RPMI7951 (cell line): ENCODE results near the gene ASCC3. TPM values are rescaled to one million over a fixed set of nuclear protein-coding genes. Genes with fewer than 3 reads are reported as not detected.
"Not testable (repeated sequence)": the region's sequence is repeated elsewhere in the genome, so short reads cannot be mapped to it uniquely, and the experiment has no call there.

Source experiments
- DNase-seq: peaks from one replicate; pipeline ENCODE4 v3.0.0-alpha.2; 2012; ENCODE audit warnings: low read depth
- total RNA-seq: library from RNA; depleted of rRNA; stranded (reverse); fragments of >200 nt; shearing (Covaris generic); gene quantifications from 2 replicates; pipeline ENCODE4 v1.2.3, GENCODE V29; 2014

Gene ASCC3
- total RNA-seq, 1 experiment from 2014 or later = 40.7 TPM

DNA sequence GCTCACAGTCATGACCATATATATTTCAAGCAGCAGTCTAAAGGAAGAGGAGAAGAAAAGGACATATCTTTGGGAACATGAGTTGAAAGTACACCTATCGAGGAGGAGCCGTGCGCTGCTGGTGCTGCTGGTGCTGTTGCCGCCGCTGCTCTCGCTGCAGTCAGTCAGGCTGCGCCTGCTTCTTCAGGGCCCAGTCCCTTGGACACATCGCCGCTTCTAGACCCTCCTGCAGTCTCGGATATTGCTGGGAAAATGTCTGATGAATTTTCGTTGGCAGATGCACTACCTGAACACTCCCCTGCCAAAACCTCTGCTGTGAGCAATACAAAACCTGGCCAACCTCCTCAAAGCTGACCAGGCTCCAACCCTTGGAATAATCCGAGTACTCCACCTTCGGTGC, 8.2 kb upstream of the ASCC3 start:
- no peak for DNase-seq

DNA sequence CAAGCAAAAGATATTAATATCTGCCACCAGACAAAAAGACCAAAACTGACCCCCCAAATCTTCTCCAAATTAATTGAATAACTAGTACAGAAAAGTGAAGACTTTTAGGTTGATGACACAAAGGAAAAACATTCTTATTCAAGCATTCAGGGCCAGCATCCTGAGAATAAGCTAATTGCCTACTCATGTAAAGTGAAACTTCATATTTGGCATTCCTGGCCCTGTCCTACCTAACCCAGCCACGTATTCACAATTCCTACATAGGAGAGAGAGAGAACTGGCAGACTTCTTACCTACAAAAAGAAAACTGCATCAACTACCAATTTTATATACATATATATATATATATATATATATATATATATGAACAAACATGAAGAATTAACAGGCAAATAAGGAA, 4.9 kb upstream of the ASCC3 start:
- no peak for DNase-seq

DNA sequence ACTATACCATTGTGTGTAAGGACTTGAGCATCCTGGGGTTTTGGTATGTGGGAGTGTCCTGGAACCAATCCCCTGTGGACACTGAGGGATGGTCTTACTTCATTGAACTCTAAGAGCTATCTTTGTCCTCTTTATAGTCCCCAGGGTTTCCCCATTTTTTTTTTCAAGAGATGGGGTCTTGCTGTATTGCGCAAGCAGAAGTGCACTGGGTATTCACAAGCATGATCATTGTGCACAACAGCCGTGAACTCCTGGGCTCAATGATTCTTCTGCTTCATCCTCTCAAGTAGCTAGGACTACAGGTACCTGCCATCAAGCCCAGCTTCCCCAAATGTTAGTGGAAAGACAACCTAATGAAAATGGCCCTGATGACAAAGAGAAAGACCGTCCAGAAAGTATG, 2.2 kb upstream of the ASCC3 start:
- DNase-seq = no peak

DNA sequence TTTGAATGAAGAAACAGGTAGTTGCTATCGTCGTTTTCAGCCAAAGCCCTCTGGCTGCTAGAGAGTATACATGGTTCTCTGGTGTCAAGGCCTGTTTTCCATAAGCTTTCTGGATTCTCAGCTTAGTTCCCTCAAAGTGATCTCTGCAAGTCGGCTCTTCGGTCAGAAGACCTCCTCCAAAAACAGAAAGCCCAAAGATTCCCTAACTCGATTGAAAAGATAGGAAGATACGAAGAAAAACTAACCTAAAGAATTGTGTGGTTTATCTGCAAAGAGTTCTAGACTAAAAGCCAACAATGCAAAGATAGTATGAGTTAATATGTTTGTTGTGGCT, 545 bp upstream of the ASCC3 start:
- DNase-seq = no peak

DNA sequence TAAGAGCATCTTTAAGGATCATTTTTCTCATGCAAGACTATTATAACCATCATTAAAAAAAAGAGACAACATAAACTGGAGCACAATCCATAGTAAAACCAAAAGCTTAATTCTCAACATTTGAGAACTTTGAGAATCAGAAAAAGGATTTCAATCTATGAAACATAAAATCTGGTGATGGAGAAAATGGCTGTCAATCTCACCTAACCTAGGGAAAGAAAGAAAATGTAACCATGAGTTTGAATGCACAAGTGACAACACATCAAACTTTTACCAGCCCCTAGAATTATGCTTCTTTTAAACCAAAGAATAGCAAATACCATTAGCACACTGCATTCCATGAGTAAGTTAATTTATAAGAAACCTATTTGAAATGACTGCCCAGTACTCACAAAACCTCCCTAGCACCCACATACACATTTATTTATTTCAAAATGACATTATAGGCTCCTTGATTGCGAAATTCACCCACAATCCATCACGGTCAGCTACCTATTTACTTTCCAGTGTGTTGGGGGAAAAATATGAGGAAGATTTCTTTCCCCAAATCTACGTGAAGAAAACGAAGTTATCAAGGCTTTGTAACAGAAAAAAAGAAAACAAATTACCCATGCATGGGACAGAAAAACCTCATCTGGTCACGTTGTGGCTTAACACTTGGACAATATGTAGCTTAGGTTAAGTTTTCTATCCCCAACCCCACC, 828 bp downstream of the ASCC3 start:
- DNase-seq = peak; percentile 14

DNA sequence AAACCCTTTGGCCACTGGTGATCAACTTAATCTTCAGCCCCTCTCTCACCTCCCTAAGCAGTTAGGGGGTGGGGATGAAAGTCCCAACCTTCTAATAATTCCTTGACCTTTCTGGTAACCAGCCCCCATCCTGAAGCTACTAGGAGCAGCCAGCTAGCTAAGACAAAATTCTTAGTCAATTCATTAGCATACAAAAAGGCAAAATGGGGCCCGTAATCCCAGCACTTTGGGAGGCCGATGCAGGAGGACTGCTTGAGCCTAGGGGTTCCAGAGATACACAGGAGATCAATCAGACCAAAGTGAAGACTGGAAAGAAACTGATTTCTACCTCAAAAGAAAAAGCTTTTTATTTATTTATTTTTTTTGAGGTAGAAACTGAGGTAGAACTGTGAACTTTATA, 1.8 kb downstream of the ASCC3 start:
- DNase-seq = no peak

DNA sequence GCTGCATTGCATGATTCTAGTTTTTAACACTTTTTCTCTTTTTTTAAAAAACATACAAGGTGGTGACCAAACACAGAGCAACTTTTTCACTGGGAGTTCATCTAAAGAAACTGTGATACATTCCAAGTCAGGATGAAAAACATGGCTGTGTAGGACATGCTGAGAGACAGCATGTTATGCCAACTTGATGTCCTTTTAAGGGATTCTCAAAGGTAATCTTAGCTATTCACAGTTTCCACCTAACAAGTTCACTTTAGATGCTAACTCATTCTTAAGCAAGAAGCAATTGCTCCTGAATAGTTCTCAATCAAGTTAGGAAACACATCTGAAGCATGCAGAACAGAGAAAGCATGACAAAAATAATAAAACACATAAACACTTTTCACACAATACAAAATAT, 3.3 kb downstream of the ASCC3 start:
- DNase-seq = no peak

DNA sequence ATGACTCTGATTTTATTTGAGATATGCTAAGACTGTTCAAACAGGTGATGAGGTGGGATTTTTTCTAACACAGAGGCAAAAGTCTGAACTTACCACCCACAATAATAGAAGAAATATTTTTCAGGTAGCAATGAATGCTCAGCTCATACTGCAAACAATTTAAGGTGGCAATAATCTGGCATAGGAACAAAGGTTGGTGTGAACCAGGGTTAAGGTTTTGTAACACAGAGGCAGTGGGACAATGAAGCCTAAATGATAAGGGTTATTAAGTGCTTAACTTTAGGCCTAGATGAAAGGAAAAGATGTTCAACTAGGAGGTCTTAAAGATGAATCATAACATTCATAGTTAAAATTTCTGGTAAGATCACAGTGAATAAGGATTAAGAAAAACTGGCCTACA, 4.9 kb downstream of the ASCC3 start:
- DNase-seq = no peak

DNA sequence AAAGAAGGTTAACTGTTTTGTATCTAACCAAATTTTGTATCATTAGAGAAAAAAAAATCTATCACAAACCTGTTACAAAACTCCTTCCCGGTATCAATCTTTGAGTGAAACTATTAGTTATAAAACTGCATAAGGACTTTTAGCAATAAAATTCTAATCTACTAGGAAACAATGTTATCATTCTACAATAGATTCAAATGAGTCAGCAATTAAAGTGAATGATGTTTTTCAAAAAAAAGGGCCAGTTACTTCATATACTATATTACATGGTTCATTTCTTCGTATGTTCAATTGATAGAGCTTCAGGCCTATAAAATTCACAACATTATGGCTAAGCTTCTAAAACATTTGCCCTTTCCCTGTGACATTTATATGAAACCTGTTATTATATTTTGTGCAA, 15.6 kb downstream of the ASCC3 start:
- DNase-seq = no peak

DNA sequence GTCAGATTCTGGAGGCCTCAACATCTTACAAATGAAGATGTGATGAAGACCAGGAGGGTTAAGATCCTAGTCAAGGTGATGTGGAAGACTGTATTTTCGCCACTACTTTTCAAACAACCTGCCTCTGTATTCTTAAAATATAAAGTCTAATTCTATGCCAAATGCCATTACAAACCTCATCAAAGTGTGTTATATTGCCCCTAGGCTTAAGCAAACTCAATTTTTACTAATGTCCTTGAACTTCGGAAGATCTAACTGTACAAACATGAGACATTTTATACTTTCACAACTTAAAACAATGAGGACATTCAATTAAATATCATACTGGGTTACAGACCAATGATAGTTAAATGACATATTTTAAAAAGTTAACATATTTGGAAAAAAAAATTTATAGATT, 19.1 kb downstream of the ASCC3 start:
- no peak for DNase-seq

DNA sequence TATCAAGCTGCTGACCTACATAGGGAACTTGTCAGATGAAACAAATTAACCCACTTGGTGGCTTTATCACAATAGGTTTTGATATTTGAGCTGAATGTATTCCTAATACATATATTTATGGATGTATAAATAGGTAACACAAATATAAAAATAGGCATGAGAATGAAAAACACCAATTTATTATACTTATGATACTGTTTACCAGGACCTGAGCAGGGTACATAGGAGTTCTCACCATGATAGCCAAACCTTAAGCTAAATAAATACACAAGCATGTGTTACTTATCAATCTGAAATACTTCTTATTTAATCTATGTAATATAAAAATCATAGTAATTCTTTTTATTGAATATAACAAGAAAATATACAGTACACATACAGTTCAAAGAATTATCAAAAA, 25.0 kb downstream of the ASCC3 start:
- no peak for DNase-seq

DNA sequence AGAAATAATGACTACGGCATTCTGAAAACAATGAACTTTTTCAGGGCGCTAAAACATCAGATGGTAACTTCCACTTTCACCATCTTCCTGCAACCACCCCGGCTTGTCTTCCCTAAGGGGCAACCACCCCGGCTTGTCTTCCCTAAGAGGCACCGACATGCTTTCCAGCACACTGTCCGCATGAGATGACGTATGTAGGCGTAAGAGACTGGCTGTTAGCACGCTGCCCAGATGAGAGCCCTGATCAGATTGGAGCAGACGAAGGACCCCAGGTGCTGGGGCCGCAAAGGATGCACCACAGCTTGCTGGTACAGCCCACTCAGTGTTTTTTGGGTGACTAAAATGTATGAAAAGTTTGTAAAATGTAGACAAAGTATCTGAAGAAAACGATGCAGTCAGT, 29.3 kb downstream of the ASCC3 start:
- no peak for DNase-seq

DNA sequence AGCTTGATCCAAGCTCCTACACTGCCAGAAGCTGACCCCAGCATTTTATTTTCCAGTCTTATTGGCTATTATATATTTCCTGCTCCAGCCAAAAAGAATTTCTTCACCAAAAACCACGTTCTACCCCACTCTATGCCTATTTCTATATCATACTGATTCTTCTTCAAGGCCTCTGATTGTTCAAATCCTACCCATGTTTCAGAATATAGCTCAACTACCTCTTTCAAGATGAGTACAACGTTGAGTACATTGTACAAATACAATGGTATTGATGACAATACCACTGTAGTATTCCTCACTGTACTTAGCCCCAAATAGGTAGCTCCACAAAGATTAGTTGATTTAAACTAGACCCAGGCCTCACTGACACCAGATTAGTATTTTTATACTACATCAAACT, 31.0 kb downstream of the ASCC3 start:
- DNase-seq = no peak

DNA sequence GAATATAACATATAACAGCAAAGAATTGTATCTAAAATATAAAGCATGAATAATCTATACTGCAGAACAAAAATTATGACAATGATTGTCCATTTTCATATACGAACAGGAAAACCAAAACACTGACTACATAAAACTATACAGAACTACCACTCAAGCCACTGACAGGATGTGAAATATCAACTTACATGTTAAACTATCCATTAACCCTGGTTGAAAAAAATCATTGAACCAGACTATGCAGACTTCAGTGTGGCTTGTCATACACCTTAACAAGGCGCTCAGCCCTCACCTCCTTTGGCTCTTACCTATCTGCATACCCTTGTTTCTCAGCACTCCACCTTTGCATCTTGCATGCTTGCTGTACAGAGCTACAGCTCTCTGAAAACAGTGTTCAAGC, 34.9 kb downstream of the ASCC3 start:
- DNase-seq = no peak

DNA sequence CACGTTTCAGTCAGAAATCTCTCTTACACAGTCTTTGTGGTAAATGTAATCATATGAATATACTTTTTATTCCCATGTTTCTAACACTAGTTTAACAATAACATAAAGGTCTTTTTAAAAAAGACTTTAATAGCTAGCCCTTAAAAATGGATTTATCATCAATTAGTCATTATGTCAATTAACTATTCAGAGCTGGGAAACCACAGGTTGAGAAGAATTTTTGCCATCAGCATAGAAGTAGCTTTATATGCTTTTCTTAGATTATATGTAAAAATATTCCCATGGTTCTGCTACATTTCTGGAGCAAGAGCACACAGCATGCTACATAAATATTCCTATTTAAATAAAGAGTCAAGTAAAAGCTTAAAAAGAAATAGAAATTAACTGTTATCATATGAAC, 35.5 kb downstream of the ASCC3 start:
- DNase-seq = no peak

DNA sequence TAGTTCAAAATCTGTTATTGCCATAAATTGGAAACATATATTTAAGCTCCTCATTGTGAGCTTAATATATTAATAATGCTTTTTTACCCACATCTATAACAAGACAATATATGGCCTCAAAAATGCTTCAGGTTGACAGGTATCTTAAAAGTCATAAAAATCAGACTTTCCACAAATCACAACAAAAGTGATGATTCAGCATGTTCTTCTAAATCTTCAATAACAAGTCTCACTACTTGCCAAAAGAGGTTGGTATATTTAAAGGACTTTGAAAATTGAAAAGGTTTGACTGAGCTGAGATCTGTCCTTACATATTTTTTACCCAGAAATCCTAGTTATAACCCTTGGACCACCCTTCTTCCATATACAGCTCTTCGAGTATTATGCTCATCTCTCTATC, 41.7 kb downstream of the ASCC3 start:
- no peak for DNase-seq

DNA sequence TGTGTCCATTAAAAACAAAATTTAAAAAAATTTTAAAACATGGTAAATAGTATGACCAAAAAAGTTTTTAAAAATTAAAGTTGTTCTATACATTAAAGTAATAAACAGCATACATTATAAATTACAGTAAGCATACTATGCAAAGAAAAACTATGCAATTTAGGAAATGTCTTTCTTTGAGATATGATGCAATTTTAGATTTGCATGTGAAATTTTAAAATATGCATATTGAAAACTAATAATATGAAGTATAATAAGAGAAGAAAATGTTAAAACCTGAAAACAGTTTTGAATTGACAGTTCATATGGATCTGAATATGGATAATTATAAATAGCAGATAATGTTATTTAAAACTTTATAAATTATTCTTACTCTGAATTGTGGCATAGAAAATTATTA, 43.1 kb downstream of the ASCC3 start:
- no peak for DNase-seq

DNA sequence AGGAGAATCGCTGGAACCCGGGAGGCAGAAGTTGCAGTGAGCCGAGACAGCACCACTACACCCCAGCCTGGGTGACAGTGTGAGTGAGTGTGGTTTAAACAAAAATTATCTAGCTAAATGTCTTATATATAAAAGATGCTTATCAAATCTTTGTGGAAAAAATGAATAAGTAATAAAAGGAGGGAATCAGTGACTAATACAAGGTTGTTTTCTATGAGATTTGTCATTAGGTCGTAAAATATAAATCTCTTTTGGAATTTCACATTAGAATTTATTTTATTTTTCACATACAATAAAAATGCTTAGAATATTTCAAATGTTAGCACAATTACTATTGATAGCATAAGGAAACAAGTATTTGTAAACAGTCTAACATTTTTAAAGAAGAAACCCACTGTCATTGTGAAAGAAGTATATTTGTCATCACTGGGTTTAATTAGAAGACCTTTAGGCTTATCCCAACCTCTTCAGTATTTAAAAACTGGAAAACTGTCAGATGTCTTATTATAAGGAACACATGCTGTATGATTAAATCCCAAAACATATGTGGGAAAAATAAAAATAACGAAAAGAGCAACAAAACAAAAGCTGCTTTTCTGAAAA, 47.1 kb downstream of the ASCC3 start:
- DNase-seq = no peak

DNA sequence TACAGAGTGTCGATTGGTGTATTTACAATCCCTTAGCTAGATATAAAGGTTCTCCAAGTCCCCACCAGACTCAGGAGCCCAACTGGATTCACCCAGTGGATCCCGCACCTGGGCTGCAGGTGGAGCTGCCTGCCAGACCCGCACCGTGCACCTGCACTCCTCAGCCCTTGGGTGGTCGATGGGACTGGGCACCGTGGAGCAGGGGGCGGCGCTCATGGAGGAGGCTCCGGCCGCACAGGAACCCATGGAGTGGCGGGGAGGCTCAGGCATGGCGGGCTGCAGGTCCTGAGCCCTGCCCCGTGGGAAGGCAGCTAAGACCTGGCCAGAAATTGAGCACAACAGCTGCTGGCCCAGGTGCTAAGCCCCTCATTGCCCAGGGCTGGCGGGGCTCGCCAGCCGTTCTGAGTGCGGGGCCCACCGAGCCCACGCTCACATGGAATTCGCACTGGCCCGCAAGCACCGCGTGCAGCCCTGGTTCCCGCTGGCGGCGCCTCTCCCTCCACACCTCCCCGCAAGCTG, 52.0 kb downstream of the ASCC3 start:
- not testable (repeated sequence) for DNase-seq

DNA sequence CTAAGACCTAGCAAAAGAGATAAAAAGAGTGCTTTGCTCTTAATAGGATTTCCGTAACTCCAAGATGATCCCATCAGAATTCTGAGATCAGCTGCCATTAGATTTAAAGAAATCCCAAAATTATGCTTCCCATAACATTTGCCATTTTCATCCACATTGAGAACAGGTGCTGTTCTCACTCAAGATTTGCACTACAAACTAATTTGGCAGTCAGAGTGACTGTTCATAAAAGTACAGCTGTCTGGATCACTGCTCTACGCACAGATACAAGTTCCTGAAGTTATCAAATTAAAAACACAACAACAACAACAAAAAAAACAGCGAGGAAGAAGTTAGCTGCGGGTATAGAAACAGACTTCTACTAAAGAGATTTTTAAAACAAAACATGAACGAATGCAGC, 58.1 kb downstream of the ASCC3 start:
- DNase-seq = no peak

DNA sequence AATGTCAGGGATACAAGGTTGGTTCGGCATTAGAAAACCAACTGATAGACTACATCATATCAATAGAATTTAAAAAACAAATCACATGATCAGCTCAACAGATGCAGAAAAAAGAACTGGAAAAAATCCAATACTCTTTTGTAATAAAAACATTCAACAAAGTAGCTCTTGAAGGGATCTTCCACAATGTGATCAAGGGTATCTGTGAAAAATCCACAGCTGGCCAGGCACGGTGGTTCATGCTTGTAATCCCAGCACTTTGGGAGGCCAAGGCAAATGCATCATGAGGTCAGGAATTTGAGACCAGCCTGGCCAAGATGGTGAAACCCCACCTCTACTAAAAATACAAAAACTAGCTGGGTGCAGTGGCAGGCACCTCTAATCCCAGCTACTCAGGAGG, 63.1 kb downstream of the ASCC3 start:
- DNase-seq = no peak

DNA sequence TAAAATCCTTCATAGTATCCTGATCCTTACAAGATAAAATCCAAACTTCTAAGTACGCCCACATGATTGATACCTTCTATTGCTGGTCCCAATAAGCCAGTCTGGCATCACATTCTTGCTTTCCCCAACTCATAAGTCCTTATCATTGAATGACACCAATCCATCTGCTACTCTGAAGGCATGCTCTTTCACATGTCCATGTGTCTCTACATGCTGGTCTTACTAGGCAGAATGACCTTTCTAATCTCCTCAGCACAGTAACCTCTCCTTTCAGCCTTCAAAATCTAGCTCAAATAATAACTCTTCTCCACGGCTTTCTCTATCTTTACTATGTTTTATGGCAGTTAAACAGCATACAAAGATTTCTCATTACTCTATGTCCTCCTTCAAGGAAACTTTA, 71.1 kb downstream of the ASCC3 start:
- no peak for DNase-seq

DNA sequence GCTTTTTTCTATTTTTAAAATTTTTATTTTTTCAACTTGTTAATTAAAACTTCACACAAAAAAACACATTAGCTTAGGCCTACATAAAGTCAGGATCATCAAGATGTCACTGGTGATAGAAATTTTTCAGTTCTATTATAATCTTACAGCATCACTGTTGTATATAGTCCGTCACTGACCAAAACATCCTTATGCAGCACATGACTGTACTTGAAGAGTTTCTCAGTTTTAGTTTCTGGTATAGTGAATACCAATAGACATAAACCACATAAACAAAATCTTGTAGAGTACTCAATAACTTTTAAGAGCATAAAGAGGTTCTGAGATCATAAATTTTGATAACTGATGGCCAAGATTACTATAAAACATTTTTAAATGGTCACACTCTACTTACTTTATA, 71.8 kb downstream of the ASCC3 start:
- no peak for DNase-seq
